ENCODE results near the gene TPO. TPM values are rescaled to one million over a fixed set of nuclear protein-coding genes. Genes with fewer than 3 reads are reported as not detected.

The TPO gene
- total RNA-seq, 1 experiment from 2014 or later = not detected

GRCh38 chr2:1584691-1585485, 171.6 kb downstream of the TPO start:
- no peaks in the 10 kb centered on the region for H3K9me3 ChIP-seq (replicated peaks)
- peaks cover 27% of the 10 kb centered on the region for H3K4me1 ChIP-seq (replicated peaks)
- DNase-seq (ENCODE audit: low read depth in 1 of 2, low spot score in 2 of 2) = no peak
- H3K4me3 ChIP-seq = no peak overlapping the region
- H3K27ac ChIP-seq = no peak overlapping the region
- H3K36me3 ChIP-seq = no peaks in the 10 kb centered on the region
- no peaks in the 10 kb centered on the region for H3K27me3 ChIP-seq (replicated peaks)

GRCh38 chr2:1585635-1586034, 172.4 kb downstream of the TPO start:
- no peak for DNase-seq (ENCODE audit: low read depth in 1 of 2, low spot score in 2 of 2)
- Histone ChIP-seq H3K27ac (no peak overlapping the region), H3K27me3 (replicated peaks) (no peaks in the 10 kb centered on the region), H3K4me3 (no peak overlapping the region), H3K4me1 (replicated peaks) (peaks cover 32% of the 10 kb centered on the region), H3K9me3 (replicated peaks) (no peaks in the 10 kb centered on the region), H3K36me3 (no peaks in the 10 kb centered on the region)

- Histone ChIP-seq H3K4me3 (no peak overlapping the region), H3K36me3 (no peaks in the 10 kb centered on the region), H3K9me3 (replicated peaks) (no peaks in the 10 kb centered on the region), H3K27ac (no peak overlapping the region), H3K27me3 (replicated peaks) (no peaks in the 10 kb centered on the region), H3K4me1 (replicated peaks) (peaks cover 35% of the 10 kb centered on the region)
- peak in 1 of 2 experiments; percentile 32 for DNase-seq (ENCODE audit: low read depth in 1 of 2, low spot score in 2 of 2)
Observed at GRCh38 chr2:1586251-1586922, 173.1 kb downstream of the TPO start.

- H3K4me3 ChIP-seq = no peak overlapping the region
- DNase-seq (ENCODE audit: low read depth in 1 of 2, low spot score in 2 of 2) = peak in 1 of 2 experiments; percentile 49
- no peaks in the 10 kb centered on the region for H3K36me3 ChIP-seq
- no peaks in the 10 kb centered on the region for H3K9me3 ChIP-seq (replicated peaks)
- H3K4me1 ChIP-seq (replicated peaks) = peaks cover 43% of the 10 kb centered on the region
- no peaks in the 10 kb centered on the region for H3K27me3 ChIP-seq (replicated peaks)
- H3K27ac ChIP-seq = no peak overlapping the region
Observed at GRCh38 chr2:1586923-1587840, 173.9 kb downstream of the TPO start.

GRCh38 chr2:1588051-1588977, 175.1 kb downstream of the TPO start:
- Histone ChIP-seq H3K27me3 (replicated peaks) (no peaks in the 10 kb centered on the region), H3K36me3 (no peaks in the 10 kb centered on the region), H3K4me3 (no peak overlapping the region), H3K9me3 (replicated peaks) (no peaks in the 10 kb centered on the region), H3K27ac (0 out of 2 replicates have a peak overlapping the region, but pooled peaks have one; percentile 29), H3K4me1 (replicated peaks) (peaks cover 54% of the 10 kb centered on the region)
- DNase-seq (ENCODE audit: low read depth in 1 of 2, low spot score in 2 of 2) = peak in 1 of 2 experiments; percentile 48

- H3K27me3 ChIP-seq (replicated peaks) = no peaks in the 10 kb centered on the region
- no peaks in the 10 kb centered on the region for H3K9me3 ChIP-seq (replicated peaks)
- H3K36me3 ChIP-seq = no peaks in the 10 kb centered on the region
- 0 out of 2 replicates have a peak overlapping the region, but pooled peaks have one; percentile 29 for H3K27ac ChIP-seq
- DNase-seq (ENCODE audit: low read depth in 1 of 2, low spot score in 2 of 2) = peak in 1 of 2 experiments; percentile 37
- peaks cover 62% of the 10 kb centered on the region for H3K4me1 ChIP-seq (replicated peaks)
- H3K4me3 ChIP-seq = no peak overlapping the region
Observed at GRCh38 chr2:1588978-1589621, 175.8 kb downstream of the TPO start.

- DNase-seq (ENCODE audit: low read depth in 1 of 2, low spot score in 2 of 2) = peak in 1 of 2 experiments; percentile 39
- Histone ChIP-seq H3K27me3 (replicated peaks) (no peaks in the 10 kb centered on the region), H3K9me3 (replicated peaks) (no peaks in the 10 kb centered on the region), H3K4me3 (no peak overlapping the region), H3K36me3 (no peaks in the 10 kb centered on the region), H3K27ac (no peak overlapping the region), H3K4me1 (replicated peaks) (peaks cover 69% of the 10 kb centered on the region)
Observed at GRCh38 chr2:1590596-1591460, 177.6 kb downstream of the TPO start.

GRCh38 chr2:1591461-1591770, 178.2 kb downstream of the TPO start:
- DNase-seq (ENCODE audit: low read depth in 1 of 2, low spot score in 2 of 2) = no peak
- Histone ChIP-seq H3K9me3 (replicated peaks) (no peaks in the 10 kb centered on the region), H3K27me3 (replicated peaks) (no peaks in the 10 kb centered on the region), H3K4me3 (no peak overlapping the region), H3K36me3 (no peaks in the 10 kb centered on the region), H3K27ac (no peak overlapping the region), H3K4me1 (replicated peaks) (peaks cover 69% of the 10 kb centered on the region)

Data from SJSA1 (cell line).